GM19452 (cell line): ENCODE measurements around the gene TXNRD2.

ENCODE experiments used
- ATAC-seq: cut with Tn5 transposase; IDR thresholded peaks from one replicate; pipeline ENCODE4 v1.9.1; 2021; ENCODE audit not compliant: unreplicated experiment

The TXNRD2 gene

GRCh38 chr22:19905347-19906276 is 36.0 kb downstream of the TXNRD2 start:
- no peak for ATAC-seq

- no peak for ATAC-seq
Observed at GRCh38 chr22:19904935-19905334, 36.7 kb downstream of the TXNRD2 start.

- ATAC-seq: no peak
Observed at GRCh38 chr22:19904174-19904856, 37.3 kb downstream of the TXNRD2 start.

GRCh38 chr22:19903513-19903912 is 38.1 kb downstream of the TXNRD2 start:
- ATAC-seq: no peak

- ATAC-seq: no peak
Observed at GRCh38 chr22:19903031-19903430, 38.6 kb downstream of the TXNRD2 start.

- no peak for ATAC-seq
Observed at GRCh38 chr22:19902245-19902715, 39.3 kb downstream of the TXNRD2 start.

- no peak for ATAC-seq
Observed at GRCh38 chr22:19901577-19902244, 39.9 kb downstream of the TXNRD2 start.

- ATAC-seq: no peak
Observed at GRCh38 chr22:19900707-19901436, 40.7 kb downstream of the TXNRD2 start.

- ATAC-seq: no peak
Observed at GRCh38 chr22:19898831-19899567, 42.6 kb downstream of the TXNRD2 start.

GRCh38 chr22:19898145-19898544 is 43.5 kb downstream of the TXNRD2 start:
- ATAC-seq: no peak

GRCh38 chr22:19897726-19898125 is 43.9 kb downstream of the TXNRD2 start:
- ATAC-seq: no peak

GRCh38 chr22:19896665-19897355 is 44.8 kb downstream of the TXNRD2 start:
- no peak for ATAC-seq

GRCh38 chr22:19895160-19895849 is 46.3 kb downstream of the TXNRD2 start:
- no peak for ATAC-seq

- no peak for ATAC-seq
Observed at GRCh38 chr22:19893363-19893762, 48.3 kb downstream of the TXNRD2 start.

- no peak for ATAC-seq
Observed at GRCh38 chr22:19892925-19893324, 48.7 kb downstream of the TXNRD2 start.

- no peak for ATAC-seq
Observed at GRCh38 chr22:19892257-19892879, 49.2 kb downstream of the TXNRD2 start.

GRCh38 chr22:19891317-19892256 is 50.0 kb downstream of the TXNRD2 start:
- ATAC-seq: no peak
